GM18511 (cell line): ENCODE measurements around the gene NKX1-2.

ENCODE experiments used
- ATAC-seq: cut with Tn5 transposase; IDR thresholded peaks from one replicate; pipeline ENCODE4 v1.9.1; 2021; ENCODE audit warnings: mild to moderate bottlenecking, moderate library complexity; ENCODE audit not compliant: unreplicated experiment

Gene NKX1-2

DNA sequence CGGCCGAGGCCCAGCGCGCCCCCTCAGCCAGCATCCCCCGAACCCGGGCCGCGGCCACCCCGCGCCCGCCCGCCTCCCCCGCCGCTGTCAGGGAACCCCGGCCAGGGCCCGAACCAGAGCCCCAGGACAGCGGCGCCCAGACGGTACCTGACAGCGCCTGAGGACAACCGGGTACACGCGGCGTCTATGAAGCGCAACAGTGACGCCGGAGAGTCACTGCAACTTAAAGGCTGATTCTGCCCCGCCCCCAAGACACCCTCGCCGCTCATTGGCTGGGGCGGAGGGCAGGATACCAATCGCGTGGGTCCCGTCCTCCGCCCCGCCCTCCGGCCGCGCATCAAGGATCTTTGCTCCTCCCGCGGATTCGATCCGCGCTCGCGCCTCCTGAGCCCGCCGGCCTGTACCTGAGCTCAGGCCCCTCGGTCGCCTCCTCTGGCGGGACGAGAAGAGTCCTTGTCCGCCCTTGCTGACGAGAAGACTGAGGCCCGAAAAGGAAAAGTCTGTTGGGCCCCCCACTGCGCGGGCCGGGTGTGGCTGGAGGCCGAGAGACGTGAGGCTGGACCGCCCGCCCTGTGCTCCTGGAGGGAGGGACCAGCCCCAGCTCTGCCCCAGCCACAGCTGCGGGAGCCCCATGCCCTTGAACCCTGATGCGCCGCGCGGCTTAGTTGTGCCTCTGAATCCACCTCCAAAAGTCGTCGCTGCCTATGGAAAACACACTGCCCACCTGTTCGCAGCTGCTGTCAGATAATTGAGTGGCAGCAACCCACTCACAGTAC, 30.9 kb downstream of the NKX1-2 start, which contains the start of gene OAT:
TSS of gene OAT (minus strand) at position 198 of the 776 bp plus-strand sequence. CDS start 6,752 bp downstream, outside the sequence.
- ATAC-seq: peak; percentile 96

DNA sequence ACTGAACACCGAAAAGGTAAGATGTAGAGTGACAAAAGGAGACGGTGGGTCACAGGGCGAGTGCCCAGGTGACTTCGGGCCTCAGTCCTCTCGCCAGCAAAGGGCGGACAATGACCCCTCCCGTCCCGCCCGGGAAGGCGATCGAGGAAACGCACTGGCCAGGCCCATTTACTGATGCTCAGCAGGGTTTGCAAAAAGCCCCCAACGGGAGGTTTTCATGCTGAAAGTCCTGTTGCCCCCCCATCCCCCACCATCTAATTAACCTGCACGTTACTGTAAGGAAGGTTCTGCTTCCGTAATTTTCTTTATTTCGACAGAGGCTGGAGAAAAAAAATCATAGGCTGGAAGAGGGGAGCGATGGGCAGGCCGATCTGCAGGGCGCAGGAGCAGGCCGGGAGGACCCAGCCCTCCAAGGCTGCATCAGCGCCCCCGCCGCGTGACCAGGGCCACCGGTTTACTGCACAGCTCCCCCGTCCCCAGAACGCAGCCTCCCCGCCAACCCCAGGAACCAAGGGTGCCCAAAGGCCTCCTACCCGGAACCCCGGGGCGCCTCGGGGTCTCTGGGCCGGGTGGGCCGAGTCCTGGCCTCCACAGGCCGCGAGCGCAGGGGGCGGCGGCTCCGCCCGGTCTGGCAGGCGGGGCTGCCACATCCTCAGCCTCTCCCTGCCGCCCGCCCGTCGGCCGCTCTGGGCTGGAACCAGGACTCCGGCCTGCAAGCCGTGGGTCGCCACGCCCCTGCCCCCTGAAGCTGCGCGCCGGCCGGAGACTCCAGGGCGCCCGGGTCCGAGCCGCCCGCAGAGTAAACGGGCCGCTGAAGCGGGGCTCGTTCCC, 31.7 kb downstream of the NKX1-2 start:
- peak; percentile 48 for ATAC-seq

- ATAC-seq: no peak
These were observed 33.1 kb downstream of the NKX1-2 start for GRCh38 chr10:124416733-124417132.

- ATAC-seq: no peak
These were observed 34.6 kb downstream of the NKX1-2 start for GRCh38 chr10:124415210-124415609.

DNA sequence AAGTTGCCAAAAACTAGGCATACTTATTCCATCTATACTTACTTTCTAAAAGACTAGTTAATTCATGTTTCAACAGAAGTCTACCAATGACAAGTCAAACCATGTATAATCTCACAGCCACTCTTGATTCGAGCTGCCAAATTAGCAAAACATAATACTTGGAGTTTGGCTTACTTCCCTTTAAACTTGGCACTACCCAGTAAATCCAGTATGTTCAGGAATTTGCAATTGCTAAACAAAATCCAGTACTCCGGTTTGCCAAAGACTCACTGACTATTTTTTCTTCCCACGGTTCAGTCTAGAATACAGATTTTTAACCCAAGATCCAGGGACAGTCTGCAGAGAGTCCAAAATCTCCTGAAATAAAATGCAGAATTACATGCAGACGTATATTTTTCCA, 35.8 kb downstream of the NKX1-2 start:
- ATAC-seq: no peak

GRCh38 chr10:124409696-124410095, 40.1 kb downstream of the NKX1-2 start:
- no peak for ATAC-seq

GRCh38 chr10:124408357-124408756, 41.5 kb downstream of the NKX1-2 start:
- no peak for ATAC-seq

- no peak for ATAC-seq
These were observed 42.4 kb downstream of the NKX1-2 start for GRCh38 chr10:124407456-124407855.

DNA sequence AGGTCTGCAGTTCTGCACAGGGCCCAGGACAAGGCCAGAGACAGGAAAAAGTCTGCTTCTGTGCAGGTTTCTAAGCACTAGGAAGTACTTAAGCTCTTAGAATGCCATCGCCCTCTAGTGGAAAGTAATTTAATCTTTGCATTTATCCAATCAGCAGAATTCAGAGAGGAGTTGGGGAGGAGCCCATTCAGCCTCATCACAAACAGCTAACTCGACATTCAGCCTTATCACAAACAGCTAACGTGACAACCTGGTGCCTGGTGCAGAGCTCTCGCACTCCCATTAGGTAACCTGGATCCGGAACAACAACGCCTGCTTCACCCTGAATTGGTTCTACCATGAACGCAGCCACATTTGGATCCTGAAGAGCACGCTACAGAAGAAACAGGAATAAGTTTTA, 46.3 kb downstream of the NKX1-2 start:
- ATAC-seq: peak; percentile 83

DNA sequence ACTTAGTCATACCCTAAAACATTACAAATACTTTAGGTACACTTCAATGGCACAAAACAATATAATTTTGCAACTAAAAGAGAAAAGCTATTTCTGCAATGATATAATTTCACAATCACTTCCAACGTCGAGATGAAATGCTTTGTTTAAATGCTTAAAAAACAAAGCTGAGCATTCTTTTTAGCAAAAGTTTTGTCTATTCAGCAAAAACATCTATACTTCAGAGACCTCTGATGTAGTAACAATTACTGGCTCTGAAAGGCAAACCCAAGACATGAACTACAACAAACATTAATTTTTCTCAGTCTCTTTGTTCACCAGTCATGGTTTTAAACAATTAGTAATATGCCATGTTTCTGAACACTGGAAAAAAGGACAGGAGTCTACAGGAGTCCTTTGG, 47.6 kb downstream of the NKX1-2 start:
- no peak for ATAC-seq

DNA sequence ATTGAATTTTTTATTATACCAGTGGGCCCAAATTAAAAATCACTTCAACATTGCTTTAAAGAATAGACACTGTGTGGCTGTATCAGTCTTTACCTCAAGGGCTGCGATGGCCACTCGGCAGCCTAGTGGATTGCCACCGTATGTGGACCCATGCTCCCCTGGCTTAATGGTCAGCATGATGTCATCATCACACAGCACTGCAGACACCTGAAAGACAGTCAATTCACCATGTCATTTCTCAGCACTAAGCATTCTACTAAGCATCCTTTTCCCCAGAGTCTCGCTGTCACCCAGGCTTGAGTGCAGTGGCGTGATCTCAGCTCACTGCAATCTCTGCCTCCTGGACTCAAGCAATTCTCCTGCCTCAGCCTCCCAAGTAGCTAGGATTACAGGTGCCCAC, 48.2 kb downstream of the NKX1-2 start:
- no peak for ATAC-seq
